B cell (primary cell): Measurements from ENCODE around the gene ETV6. TPM values are rescaled to one million over a fixed set of nuclear protein-coding genes. Genes with fewer than 3 reads are reported as not detected.

Source experiments
- ATAC-seq: fragments of 200-7000 bp; cut with Tn5 transposase; one replicate; pipeline ENCODE4 v1.10.0; 2021; ENCODE audit warnings: low read depth, mild to moderate bottlenecking, moderate number of reproducible peaks, moderate library complexity
- CTCF ChIA-PET: fragments of 350-600 bp; sonication (Branson Sonifier 250); formaldehyde crosslinking; loops from one replicate; lab custom pipeline; 2021; ENCODE audit warnings: antibody characterized with exemption, inconsistent platforms; lab: Charles Lee
- POLR2A ChIA-PET: fragments of 350-600 bp; sonication (Branson Sonifier 250); formaldehyde crosslinking; loops from one replicate; lab custom pipeline; 2021; ENCODE audit warnings: antibody characterized with exemption; lab: Charles Lee
- DNase-seq: peaks from one replicate; pipeline ENCODE4 v3.0.0; 2013
- H2AFZ ChIP-seq: 2 replicates; pipeline ENCODE4 v1.6.1; 2012; ENCODE audit warnings: mild to moderate bottlenecking, low read depth, low read length; ENCODE audit not compliant: insufficient read depth, poor library complexity, severe bottlenecking
- H3K27ac ChIP-seq, 2 donors: 1 replicate in 1 of 2; 2 replicates in 1 of 2; pipeline ENCODE4 v1.5.1; 2012 to 2013; ENCODE audit warnings: low read length in 2 of 2, mild to moderate bottlenecking in 2 of 2, moderate library complexity in 1 of 2
- H3K27me3 ChIP-seq, 4 experiments: fragments of 200-600 bp in 1 of 4; sonication (generic) in 1 of 4; replicated peaks in 1 of 4; 1 replicate in 2 of 4; 2 replicates in 2 of 4; pipeline versions ENCODE4 v1.6.1 to v1.7.0; 2013 to 2016; ENCODE audit warnings: low read length in 3 of 4, mild to moderate bottlenecking in 2 of 4, mixed read lengths in 1 of 4, moderate library complexity in 1 of 4; ENCODE audit not compliant: insufficient read depth in 4 of 4, control insufficient read depth in 3 of 4; ENCODE audit errors: control extremely low read depth in 1 of 4
- H3K36me3 ChIP-seq, 2 experiments: replicated peaks in 1 of 2; 1 replicate in 1 of 2; 2 replicates in 1 of 2; pipeline versions ENCODE4 v1.6.1 to v1.7.1; 2013; ENCODE audit warnings: low read length in 1 of 2; ENCODE audit not compliant: insufficient read depth in 2 of 2, control insufficient read depth in 1 of 2; ENCODE audit errors: control extremely low read depth in 1 of 2, extremely low read depth in 1 of 2
- H3K4me1 ChIP-seq, 2 donors: fragments of 200-600 bp in 1 of 2; sonication (generic) in 1 of 2; 1 replicate in 1 of 2; 2 replicates in 1 of 2; pipeline versions ENCODE4 v1.5.1 to v1.6.1; 2013 to 2017; ENCODE audit warnings: low read length in 2 of 2; ENCODE audit not compliant: control insufficient read depth in 2 of 2, insufficient read depth in 2 of 2
- H3K4me2 ChIP-seq: replicated peaks from 2 replicates; pipeline ENCODE3; 2012; ENCODE audit warnings: mild to moderate bottlenecking, low read depth, low read length; ENCODE audit not compliant: poor library complexity, severe bottlenecking
- H3K4me3 ChIP-seq, 5 experiments: fragments of 200-600 bp in 1 of 5; sonication (generic) in 1 of 5; 1 replicate in 3 of 5; 2 replicates in 2 of 5; pipeline versions ENCODE4 v1.5.1 to v1.7.0; 2011 to 2016; ENCODE audit warnings: low read length in 4 of 5, mild to moderate bottlenecking in 4 of 5, low read depth in 2 of 5, control low read depth in 1 of 5, moderate library complexity in 1 of 5; ENCODE audit not compliant: insufficient read depth in 1 of 5; ENCODE audit errors: control extremely low read depth in 1 of 5, extremely low read depth in 1 of 5
- H3K79me2 ChIP-seq: fragments of 200-600 bp; sonication (generic); one replicate; pipeline ENCODE4 v1.6.0; 2016; ENCODE audit warnings: low read length; ENCODE audit not compliant: control insufficient read depth, insufficient read depth
- H3K9ac ChIP-seq: fragments of 200-600 bp; sonication (generic); 2 replicates; pipeline ENCODE4 v1.6.1; 2017; ENCODE audit warnings: mild to moderate bottlenecking, low read length, moderate library complexity
- H3K9me3 ChIP-seq, 3 donors: one replicate each; pipeline versions ENCODE4 v1.6.1 to v1.7.1; 2013; ENCODE audit warnings: low read length in 2 of 3; ENCODE audit not compliant: control insufficient read depth in 2 of 3, insufficient read depth in 1 of 3; ENCODE audit errors: control extremely low read depth in 1 of 3
- H4K20me1 ChIP-seq: 2 replicates; pipeline ENCODE4 v1.6.0; 2012; ENCODE audit warnings: mild to moderate bottlenecking, low read length; ENCODE audit not compliant: insufficient read depth, control insufficient read depth, poor library complexity, severe bottlenecking
- H3K27ac Mint-ChIP-seq: one replicate; pipeline ENCODE4 v1.8.0; 2021; ENCODE audit warnings: mixed read lengths
- H3K27me3 Mint-ChIP-seq: one replicate; pipeline ENCODE4 v1.8.0; 2021; ENCODE audit warnings: mixed read lengths
- H3K4me1 Mint-ChIP-seq: one replicate; pipeline ENCODE4 v1.8.0; 2021; ENCODE audit warnings: mixed read lengths
- H3K4me3 Mint-ChIP-seq: one replicate; pipeline ENCODE4 v1.8.0; 2021; ENCODE audit warnings: mixed read lengths
- H3K9me3 Mint-ChIP-seq: one replicate; pipeline ENCODE4 v1.8.0; 2022; ENCODE audit warnings: mixed read lengths; ENCODE audit not compliant: insufficient read depth
- CTCF ChIP-seq: fragments of 200-600 bp; IDR thresholded peaks from one replicate; pipeline ENCODE4 v1.8.0; 2022; ENCODE audit warnings: antibody characterized with exemption, mild to moderate bottlenecking
- EZH2 ChIP-seq: IDR thresholded peaks from 2 replicates; pipeline ENCODE4 v1.6.1; 2012; ENCODE audit warnings: borderline replicate concordance, low read depth, mild to moderate bottlenecking, moderate library complexity, low read length; ENCODE audit not compliant: insufficient read depth, poor library complexity, severe bottlenecking
- WGBS: methylation state at CpG from one replicate; pipeline ENCODE4 v1.1.5; 2013; ENCODE audit warnings: missing lambda C conversion rate; ENCODE audit not compliant: insufficient coverage; 5-methylcytosine and 5-hydroxymethylcytosine counted together
- intact Hi-C: fragments of 100-400 bp; cut with micrococcal nuclease; formaldehyde crosslinking; loops from one replicate; pipeline ENCODE4 v1.10.0; 2022
- polyA plus RNA-seq: library from polyadenylated mRNA; depleted of rRNA; stranded (reverse); fragments of >200 nt; gene quantifications from 2 replicates; pipeline ENCODE4 v1.2.3, GENCODE V29; 2012
- total RNA-seq, 2 donors: library from RNA; stranded (reverse); fragments of 120-200 nt in 1 of 2; gene quantifications; 1 replicate in 1 of 2; 2 replicates in 1 of 2; pipeline versions ENCODE4 v1.2.3 to v1.2.4, GENCODE V29; 2013 to 2022

Gene ETV6
- total and polyA plus RNA-seq, 2 donors (not counting 1 experiment from before 2014, with no cell fraction given) = 17.4 to 123 TPM

DNA sequence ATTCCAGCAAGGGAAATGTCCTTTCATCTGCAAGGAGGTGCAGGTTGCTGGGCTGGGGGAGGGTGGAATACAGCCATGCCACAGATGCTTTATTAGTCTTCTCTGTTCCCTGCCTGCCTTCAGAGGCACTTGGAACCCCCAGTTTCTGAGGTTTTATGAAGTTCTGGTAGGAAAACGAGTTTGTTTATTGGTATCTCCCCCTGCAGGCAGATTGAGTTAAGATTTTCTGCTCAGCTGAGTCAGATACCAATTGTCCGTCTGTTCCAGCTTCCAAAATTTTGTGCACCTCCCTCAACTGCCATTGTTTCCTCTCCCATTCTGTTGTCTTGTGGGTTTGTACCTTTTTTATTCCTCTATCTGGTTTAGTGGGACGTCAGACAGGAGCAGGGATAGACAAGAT is 155.6 kb downstream of the ETV6 start:
- ChIA-PET POLR2A (no interaction called here), CTCF (interaction anchor here (0.7 kb wide), 1 partner anchor 228 kb away, joined by 3 read pairs; no protein-coding TSS in a partner anchor)
- no peak overlapping the region for H3K27ac ChIP-seq
- no peak for DNase-seq
- 80% methylated on average over 3 of the region's 3 CpGs for WGBS
- no peaks in the 10 kb centered on the region for H3K36me3 ChIP-seq
- ATAC-seq = no peak
- intact Hi-C loops = no loop called here
- no peak overlapping the region for H3K4me3 Mint-ChIP-seq
- no peaks in the 10 kb centered on the region for H3K27me3 ChIP-seq
- H3K4me1 Mint-ChIP-seq = peaks cover 53% of the 10 kb centered on the region
- H3K9ac ChIP-seq = no peak overlapping the region
- no peak overlapping the region for H2AFZ ChIP-seq
- H3K4me3 ChIP-seq = no peak overlapping the region
- H3K79me2 ChIP-seq = peaks cover 44% of the 10 kb centered on the region
- no peaks in the 10 kb centered on the region for H4K20me1 ChIP-seq
- no peaks in the 10 kb centered on the region for H3K9me3 Mint-ChIP-seq
- no peaks in the 10 kb centered on the region for H3K27me3 Mint-ChIP-seq
- no peak for TF ChIP-seq EZH2
- no peak for TF ChIP-seq CTCF
- no peaks in the 10 kb centered on the region for H3K9me3 ChIP-seq
- peak overlapping the region; percentile 1 for H3K27ac Mint-ChIP-seq
- no peak overlapping the region for H3K4me2 ChIP-seq
- H3K4me1 ChIP-seq = peaks cover 19 to 23% of the 10 kb centered on the region in 2 donors

- Histone ChIP-seq H3K36me3 (no peaks in the 10 kb centered on the region), H3K4me1 (peaks cover 25 to 30% of the 10 kb centered on the region in 2 donors), H3K4me2 (no peak overlapping the region), H3K79me2 (peaks cover 42% of the 10 kb centered on the region), H3K27me3 (no peaks in the 10 kb centered on the region), H3K27ac (no peak overlapping the region), H3K4me3 (no peak overlapping the region), H3K9me3 (no peaks in the 10 kb centered on the region), H2AFZ (no peak overlapping the region), H3K9ac (no peak overlapping the region), H4K20me1 (no peaks in the 10 kb centered on the region)
- TF ChIP-seq EZH2 = no peak
- TF ChIP-seq CTCF = no peak
- H3K4me1 Mint-ChIP-seq = peaks cover 57% of the 10 kb centered on the region
- intact Hi-C loops = no loop called here
- H3K27me3 Mint-ChIP-seq = no peaks in the 10 kb centered on the region
- no peak for DNase-seq
- WGBS = 100% methylated on average over 3 of the region's 3 CpGs
- H3K9me3 Mint-ChIP-seq = no peaks in the 10 kb centered on the region
- POLR2A ChIA-PET = no interaction called here
- H3K4me3 Mint-ChIP-seq = no peak overlapping the region
- CTCF ChIA-PET = no interaction called here
- H3K27ac Mint-ChIP-seq = peak overlapping the region; percentile 1
- ATAC-seq = no peak
Measured at GRCh38 chr12:11805680-11806079, 156.2 kb downstream of the ETV6 start.
